PC-9 (cell line): ENCODE data around the gene LARGE2. TPM values are rescaled to one million over a fixed set of nuclear protein-coding genes. Genes with fewer than 3 reads are reported as not detected.

Experiments
- BruUV-seq: library from RNA; stranded (reverse); fragments of 400-500 nt; replicated peaks from 2 replicates; lab custom pipeline; 2021; lab: Mats Ljungman, UMichigan
- CTCF ChIA-PET: fragments of 300-600 bp; sonication (Branson Sonifier 250); formaldehyde crosslinking; loops from one replicate; lab custom pipeline; 2022; ENCODE audit warnings: antibody characterized with exemption; lab: Charles Lee
- POLR2A ChIA-PET: fragments of 300-600 bp; sonication (Branson Sonifier 250); formaldehyde crosslinking; loops from one replicate; lab custom pipeline; 2022; ENCODE audit warnings: antibody characterized with exemption; ENCODE audit not compliant: unreplicated experiment; lab: Charles Lee
- DNase-seq, 2 experiments: peaks; one replicate each; pipeline versions ENCODE4 v3.0.0 to v3.0.0-alpha.2; 2015 to 2022; ENCODE audit warnings: mixed read lengths in 1 of 2
- H2AFZ ChIP-seq: fragments of 200-600 bp; sonication (generic); 2 replicates; pipeline ENCODE4 v1.8.1; 2017; ENCODE audit warnings: antibody characterized with exemption
- H3F3A ChIP-seq: fragments of 200-600 bp; sonication (generic); 2 replicates; pipeline ENCODE4 v1.8.1; 2017; ENCODE audit warnings: antibody characterized with exemption, mild to moderate bottlenecking, low read depth; ENCODE audit not compliant: insufficient read depth
- H3K27ac ChIP-seq: fragments of 200-600 bp; sonication (generic); 2 replicates; pipeline ENCODE4 v1.6.1; 2016; ENCODE audit warnings: mixed run types
- H3K27me3 ChIP-seq: fragments of 200-600 bp; sonication (generic); 2 replicates; pipeline ENCODE4 v1.6.1; 2016; ENCODE audit warnings: low read depth, mixed run types; ENCODE audit not compliant: insufficient read depth
- H3K36me3 ChIP-seq: fragments of 200-600 bp; sonication (generic); 2 replicates; pipeline ENCODE4 v1.6.1; 2016; ENCODE audit warnings: low read depth, mixed run types
- H3K4me1 ChIP-seq: fragments of 200-600 bp; sonication (generic); replicated peaks from 2 replicates; pipeline ENCODE4 v1.6.1; 2016; ENCODE audit warnings: mixed run types; ENCODE audit not compliant: insufficient read depth
- H3K4me2 ChIP-seq: fragments of 200-600 bp; sonication (generic); 2 replicates; pipeline ENCODE4 v1.6.1; 2017; ENCODE audit warnings: mixed run types
- H3K4me3 ChIP-seq: fragments of 200-600 bp; sonication (generic); 2 replicates; pipeline ENCODE4 v1.6.1; 2016; ENCODE audit warnings: mixed run types
- H3K79me2 ChIP-seq: fragments of 200-600 bp; sonication (generic); 2 replicates; pipeline ENCODE4 v1.6.1; 2017; ENCODE audit warnings: low read depth, mixed run types
- H3K9me2 ChIP-seq: fragments of 200-600 bp; sonication (generic); 2 replicates; pipeline ENCODE4 v1.8.1; 2017; ENCODE audit warnings: mild to moderate bottlenecking; ENCODE audit not compliant: insufficient read depth
- H3K9me3 ChIP-seq: fragments of 200-600 bp; sonication (generic); 2 replicates; pipeline ENCODE4 v1.8.1; 2016; ENCODE audit warnings: low read depth; ENCODE audit not compliant: insufficient read depth
- H4K20me1 ChIP-seq: fragments of 200-600 bp; sonication (generic); 2 replicates; pipeline ENCODE4 v1.8.1; 2017; ENCODE audit not compliant: insufficient read depth
- CTCF ChIP-seq: fragments of 200-600 bp; sonication (generic); conservative IDR thresholded peaks from 2 replicates; pipeline ENCODE4 v1.6.1; 2017; ENCODE audit warnings: mixed run types, antibody characterized with exemption, mild to moderate bottlenecking, moderate library complexity
- EZH2 ChIP-seq: fragments of 200-600 bp; sonication (generic); IDR thresholded peaks from 2 replicates; pipeline ENCODE4 v1.8.0; 2017; ENCODE audit warnings: antibody characterized with exemption, low read depth
- intact Hi-C: fragments of 100-400 bp; cut with micrococcal nuclease; formaldehyde crosslinking; loops from one replicate; pipeline ENCODE4 v1.10.0; 2022; ENCODE audit not compliant: unreplicated experiment
- total RNA-seq: library from RNA; stranded (reverse); gene quantifications from 2 replicates; pipeline ENCODE4 v1.2.3, GENCODE V29; 2021

LARGE2 gene
- total RNA-seq, 1 experiment from 2014 or later: 2.6 TPM

- H3K9me2 ChIP-seq: no peaks in the 10 kb centered on the region
- POLR2A ChIA-PET: no interaction called here
Measured at GRCh38 chr11:45886816-45887520, 35.5 kb upstream of the LARGE2 start.

GRCh38 chr11:45887587-45887986 is 34.9 kb upstream of the LARGE2 start:
- TF ChIP-seq EZH2: no peak
- TF ChIP-seq CTCF: no peak
- DNase-seq: no peak
- H3K9me2 ChIP-seq: no peaks in the 10 kb centered on the region
- no peak overlapping the region for H2AFZ ChIP-seq
- no peaks in the 10 kb centered on the region for H3K9me3 ChIP-seq
- H3K4me1 ChIP-seq: no peaks in the 10 kb centered on the region
- peaks cover 12% of the 10 kb centered on the region; the same call in 1 of the 2 replicates for H4K20me1 ChIP-seq
- no peak overlapping the region for H3K27ac ChIP-seq
- H3K4me2 ChIP-seq: no peak overlapping the region
- ChIA-PET CTCF (no interaction called here), POLR2A (no interaction called here)
- H3K27me3 ChIP-seq: peaks cover 14% of the 10 kb centered on the region
- no peaks in the 10 kb centered on the region for H3F3A ChIP-seq
- no peaks in the 10 kb centered on the region for H3K79me2 ChIP-seq
- BruUV-seq: no TSS peak
- H3K36me3 ChIP-seq: no peaks in the 10 kb centered on the region
- intact Hi-C loops: no loop called here
- H3K4me3 ChIP-seq: no peak overlapping the region

More at GRCh38 chr11:45886816-45887520, 35.5 kb upstream of the LARGE2 start:
- H3K36me3 ChIP-seq: no peaks in the 10 kb centered on the region
- no peaks in the 10 kb centered on the region for H3K79me2 ChIP-seq
- no peak overlapping the region for H3K27ac ChIP-seq
- no peak for DNase-seq
- H3K4me2 ChIP-seq: no peak overlapping the region
- H2AFZ ChIP-seq: no peak overlapping the region
- no peaks in the 10 kb centered on the region for H3F3A ChIP-seq
- CTCF ChIA-PET: interaction anchor here (0.6 to 0.7 kb wide), 2 partner anchors 15 to 42 kb away, joined by 3 to 4 read pairs; no protein-coding TSS in a partner anchor
- H3K4me3 ChIP-seq: no peak overlapping the region
- intact Hi-C loops: no loop called here
- H3K9me3 ChIP-seq: no peaks in the 10 kb centered on the region
- no peaks in the 10 kb centered on the region for H3K4me1 ChIP-seq
- H4K20me1 ChIP-seq: peaks cover 12% of the 10 kb centered on the region; the same call in 1 of the 2 replicates
- no peak for TF ChIP-seq CTCF
- no peak for TF ChIP-seq EZH2
- no TSS peak for BruUV-seq
- peaks cover 9% of the 10 kb centered on the region for H3K27me3 ChIP-seq

GRCh38 chr11:45889555-45889954 is 32.9 kb upstream of the LARGE2 start:
- intact Hi-C loops: no loop called here
- no TSS peak for BruUV-seq
- CTCF ChIA-PET: no interaction called here
- Histone ChIP-seq H3K4me1 (no peaks in the 10 kb centered on the region), H3K4me2 (no peak overlapping the region), H3K9me2 (no peaks in the 10 kb centered on the region), H3K79me2 (no peaks in the 10 kb centered on the region), H2AFZ (no peak overlapping the region), H3K4me3 (no peak overlapping the region), H3K27ac (no peak overlapping the region), H3F3A (no peaks in the 10 kb centered on the region), H3K36me3 (no peaks in the 10 kb centered on the region), H3K9me3 (no peaks in the 10 kb centered on the region), H4K20me1 (peaks cover 11% of the 10 kb centered on the region; the same call in 1 of the 2 replicates), H3K27me3 (peaks cover 14% of the 10 kb centered on the region)
- DNase-seq: no peak
- POLR2A ChIA-PET: no interaction called here
- no peak for TF ChIP-seq EZH2
- TF ChIP-seq CTCF: no peak
